Hematopoietic multipotent progenitor cell treated with erythropoietin and hydrocortisone succinate and interleukin-3 and kit ligand, for 8 days (in vitro differentiated cells): ENCODE data around the gene SHISA2.

Experiments
- DNase-seq: peaks from one replicate; pipeline ENCODE4 v3.0.0-alpha.2; 2015

SHISA2 gene

DNA sequence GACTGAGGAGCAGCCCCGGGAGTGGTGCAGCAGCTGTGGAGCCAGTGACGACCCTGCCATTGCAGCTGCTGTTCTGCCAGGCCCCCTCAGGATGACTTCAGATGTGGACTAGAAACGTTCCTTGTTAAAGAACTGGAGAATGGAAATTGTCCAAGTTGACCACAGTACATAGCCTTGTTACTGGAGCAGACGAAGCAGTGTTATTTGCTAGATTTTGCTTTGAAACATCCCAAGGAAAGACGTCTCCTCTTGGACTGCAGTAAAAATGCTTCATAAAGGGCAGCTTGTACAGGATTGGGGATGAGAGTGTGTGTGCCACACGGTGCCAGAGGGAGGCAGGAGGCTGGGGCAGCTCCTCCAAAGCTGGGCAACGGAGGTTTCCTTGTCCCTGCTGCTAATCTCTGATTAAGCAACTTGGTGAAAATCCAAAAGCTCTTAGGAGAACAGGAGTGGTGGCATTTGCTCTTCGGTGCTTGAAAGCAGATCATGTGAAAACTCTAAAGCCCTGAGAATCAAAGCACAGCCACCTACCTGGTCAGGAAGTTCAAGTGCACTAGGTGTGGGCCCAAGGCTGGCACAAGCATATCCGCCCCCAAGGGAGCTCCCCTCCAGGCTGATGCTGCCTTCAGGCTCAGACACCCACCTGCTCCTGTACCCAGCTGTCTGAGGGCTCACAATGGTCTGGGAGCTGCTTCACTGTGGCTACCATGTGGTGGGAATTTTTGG is 34.5 kb downstream of the SHISA2 start:
- no peak for DNase-seq

DNA sequence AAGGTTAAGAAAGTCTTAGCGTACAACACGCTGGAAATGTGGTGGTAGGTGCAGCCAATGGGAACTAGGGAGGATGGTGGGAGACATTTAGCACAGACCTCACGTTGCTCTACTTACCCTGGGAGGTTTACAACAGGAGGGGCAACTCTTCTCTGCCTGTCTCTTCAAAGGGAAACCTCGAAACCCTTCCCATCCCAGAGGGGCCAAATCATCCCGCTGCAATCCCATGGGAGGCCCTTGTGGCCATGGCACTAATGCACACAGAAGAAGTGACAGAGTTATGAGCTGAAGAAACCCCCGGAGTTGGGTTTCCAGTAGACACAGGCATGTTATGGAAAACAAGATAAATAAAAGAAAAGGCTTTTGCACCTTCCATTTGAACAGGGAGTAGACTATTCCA is 35.6 kb downstream of the SHISA2 start:
- DNase-seq = no peak

- DNase-seq = no peak
Measured at GRCh38 chr13:26015271-26016125, 36.3 kb downstream of the SHISA2 start.

DNA sequence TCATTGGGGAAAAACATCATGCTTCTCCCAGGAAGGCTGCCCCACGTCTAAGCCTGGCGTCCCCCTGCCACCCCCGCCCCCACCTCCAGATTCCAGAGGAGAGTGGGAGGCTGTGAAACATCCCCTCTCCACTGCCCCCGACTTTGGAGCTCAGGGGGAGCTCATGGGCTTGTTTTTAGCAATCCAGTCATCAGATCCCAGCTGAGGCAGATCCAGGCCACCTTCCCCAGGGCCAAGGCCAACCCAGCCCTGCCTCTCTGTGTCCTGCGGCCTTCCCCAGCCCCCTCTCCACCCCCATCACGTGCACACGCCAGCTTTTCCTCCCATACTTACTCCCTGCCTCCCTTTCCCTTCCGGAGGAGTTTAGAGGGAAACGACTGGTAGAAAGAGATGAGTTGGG is 38.8 kb downstream of the SHISA2 start:
- no peak for DNase-seq

GRCh38 chr13:26011996-26012821 is 39.6 kb downstream of the SHISA2 start:
- no peak for DNase-seq

DNA sequence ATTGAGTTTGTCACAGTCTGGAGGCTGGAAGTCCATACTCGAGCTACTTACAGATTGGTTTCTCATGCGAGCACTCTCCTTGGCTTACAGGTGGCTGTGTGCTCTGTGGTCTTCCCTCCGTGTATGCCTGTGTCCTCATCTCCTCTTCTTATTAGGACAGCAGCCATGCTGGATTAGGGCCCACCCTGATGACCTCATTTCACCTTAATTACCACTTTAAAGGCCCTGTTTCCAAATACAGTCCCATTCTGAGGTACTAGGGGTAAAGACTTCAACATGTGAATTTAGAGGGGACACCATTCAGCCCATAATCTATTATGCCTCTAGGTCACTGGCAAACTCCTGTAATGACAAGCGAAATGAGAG is 40.6 kb downstream of the SHISA2 start:
- DNase-seq = no peak

GRCh38 chr13:26010487-26011207 is 41.2 kb downstream of the SHISA2 start:
- DNase-seq = no peak

- DNase-seq = no peak
Measured at GRCh38 chr13:26007261-26008125, 44.3 kb downstream of the SHISA2 start.
